GM21423 (cell line): ENCODE results near the gene DPM3.
A peak's percentile ranks its signal among the peaks of the same experiment; 100 is the strongest.
"Not testable (repeated sequence)": the region's sequence is repeated elsewhere in the genome, so short reads cannot be mapped to it uniquely, and the experiment has no call there.

Experiments used
- ATAC-seq: cut with Tn5 transposase; IDR thresholded peaks from one replicate; pipeline ENCODE4 v1.9.1; 2021; ENCODE audit warnings: mild to moderate bottlenecking, moderate library complexity; ENCODE audit not compliant: unreplicated experiment

The DPM3 gene, protein sequence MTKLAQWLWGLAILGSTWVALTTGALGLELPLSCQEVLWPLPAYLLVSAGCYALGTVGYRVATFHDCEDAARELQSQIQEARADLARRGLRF

DNA sequence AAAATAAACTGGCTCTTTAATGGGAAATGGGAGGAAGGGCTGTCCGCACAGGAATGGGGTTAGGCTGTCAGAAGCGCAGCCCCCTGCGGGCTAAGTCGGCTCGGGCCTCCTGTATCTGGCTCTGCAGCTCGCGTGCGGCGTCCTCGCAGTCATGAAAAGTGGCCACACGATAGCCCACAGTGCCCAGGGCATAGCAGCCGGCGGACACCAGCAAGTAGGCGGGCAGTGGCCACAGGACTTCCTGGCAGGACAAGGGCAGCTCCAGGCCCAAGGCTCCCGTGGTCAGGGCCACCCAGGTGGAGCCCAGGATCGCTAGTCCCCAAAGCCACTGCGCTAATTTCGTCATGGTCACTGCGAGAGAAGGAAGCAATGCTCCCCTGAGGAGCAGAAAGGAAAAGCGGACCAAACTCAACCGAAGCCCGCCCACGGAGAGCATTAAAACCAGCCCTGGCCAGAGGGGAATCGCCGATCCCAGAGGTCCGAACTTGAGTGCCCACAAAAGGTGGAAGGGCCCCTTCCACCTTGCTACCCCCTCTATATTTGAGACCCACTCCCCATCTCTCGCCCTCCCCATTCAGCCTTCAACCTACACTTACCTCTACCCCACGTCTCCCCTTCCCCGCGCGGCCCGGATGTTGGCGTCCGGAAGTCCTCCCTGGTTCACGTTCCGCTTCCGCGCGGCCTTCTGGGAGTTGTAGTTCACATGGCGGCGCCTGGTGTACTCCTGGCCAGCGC is at the start of gene DPM3:
DPM3 (minus strand) TSS at position 637 of the 735 bp plus-strand sequence; CDS start at position 346, 291 bp downstream.
- peak; percentile 58 for ATAC-seq

DNA sequence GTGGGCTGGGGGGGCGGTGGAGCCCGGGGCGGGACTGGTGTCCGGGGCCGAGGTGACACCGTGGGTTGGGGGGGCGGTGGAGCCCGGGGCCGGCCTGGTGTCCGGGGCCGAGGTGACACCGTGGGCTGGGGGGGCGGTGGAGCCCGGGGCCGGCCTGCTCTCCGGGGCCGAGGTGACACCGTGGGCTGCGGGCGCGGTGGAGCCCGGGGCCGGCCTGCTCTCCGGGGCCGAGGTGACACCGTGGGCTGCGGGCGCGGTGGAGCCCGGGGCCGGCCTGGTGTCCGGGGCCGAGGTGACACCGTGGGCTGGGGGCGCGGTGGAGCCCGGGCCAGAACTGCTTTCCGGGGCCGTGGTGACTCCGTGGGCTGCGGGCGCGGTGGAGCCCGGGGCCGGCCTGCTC is 49.6 kb upstream of the DPM3 start:
- not testable (repeated sequence) for ATAC-seq

DNA sequence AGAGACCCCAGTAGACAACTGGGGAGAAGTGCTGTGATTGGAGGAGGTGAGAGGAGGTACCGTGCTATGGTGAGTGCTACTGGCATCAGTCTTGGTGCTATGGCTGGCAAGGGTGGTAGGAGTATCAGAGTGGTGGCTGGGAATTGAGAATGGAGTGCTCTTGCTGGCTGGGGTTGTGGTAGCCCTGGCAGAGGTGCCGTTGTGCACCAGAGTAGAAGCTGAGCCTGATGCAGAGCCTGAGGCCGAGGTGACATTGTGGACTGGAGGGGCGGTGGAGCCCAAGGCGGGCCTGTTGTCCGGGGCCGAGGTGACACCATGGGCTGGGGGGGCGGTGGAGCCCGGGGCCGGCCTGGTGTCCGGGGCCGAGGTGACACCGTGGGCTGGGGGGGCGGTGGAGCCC is 47.9 kb upstream of the DPM3 start:
- ATAC-seq = no peak

DNA sequence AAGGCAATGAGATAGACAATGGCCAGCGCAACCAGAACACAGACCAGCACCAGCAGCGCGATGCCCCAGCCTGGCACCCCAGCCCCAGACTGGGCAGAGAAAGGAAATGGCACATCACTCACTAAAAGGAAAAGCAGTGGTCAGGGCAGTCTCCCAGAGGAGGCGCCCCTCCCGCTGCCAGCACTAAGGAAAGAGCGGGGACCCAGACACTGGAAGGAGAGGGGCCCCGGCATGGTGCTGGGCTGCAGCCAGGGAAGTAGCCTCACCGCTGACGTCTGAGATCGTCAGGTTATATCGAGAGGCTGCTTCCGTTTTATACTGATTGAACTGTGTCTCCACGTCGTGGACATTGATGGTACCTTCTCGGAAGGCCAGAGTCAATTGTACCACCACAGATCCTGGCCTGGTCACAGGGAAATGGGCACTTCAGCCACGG is 47.1 kb upstream of the DPM3 start:
- ATAC-seq = no peak

DNA sequence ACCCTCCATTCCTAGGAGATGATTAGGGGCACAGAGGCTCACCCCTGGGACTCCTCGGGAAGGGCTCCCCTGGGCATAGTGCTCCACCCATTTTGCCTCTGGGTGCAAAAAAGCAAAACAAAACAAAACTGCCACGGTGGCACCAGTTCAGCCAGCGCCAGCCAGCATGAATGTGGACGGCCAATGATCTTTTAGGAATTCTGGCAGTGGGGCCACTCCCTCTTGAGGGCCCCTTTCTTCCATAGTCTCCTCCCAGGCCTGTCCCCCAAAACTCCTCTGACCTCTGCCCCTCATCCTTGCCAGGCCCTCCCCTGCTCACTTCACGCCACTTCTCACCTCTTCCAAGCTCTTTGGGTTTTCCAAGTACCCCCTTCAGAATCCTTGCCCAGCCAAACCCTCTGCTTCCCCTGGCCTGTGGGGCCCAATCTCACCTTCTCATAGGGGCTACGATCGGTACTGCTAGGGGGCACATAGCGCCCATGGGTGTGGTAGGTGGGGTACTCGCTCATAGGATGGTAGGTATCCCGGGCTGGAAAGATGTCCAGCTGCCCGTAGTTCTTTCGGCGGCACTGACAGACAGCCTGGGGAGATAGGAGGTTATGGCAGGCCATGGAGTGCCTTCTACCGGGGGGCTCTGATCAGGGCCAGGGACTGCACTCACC is 46.6 kb upstream of the DPM3 start:
- ATAC-seq = no peak

DNA sequence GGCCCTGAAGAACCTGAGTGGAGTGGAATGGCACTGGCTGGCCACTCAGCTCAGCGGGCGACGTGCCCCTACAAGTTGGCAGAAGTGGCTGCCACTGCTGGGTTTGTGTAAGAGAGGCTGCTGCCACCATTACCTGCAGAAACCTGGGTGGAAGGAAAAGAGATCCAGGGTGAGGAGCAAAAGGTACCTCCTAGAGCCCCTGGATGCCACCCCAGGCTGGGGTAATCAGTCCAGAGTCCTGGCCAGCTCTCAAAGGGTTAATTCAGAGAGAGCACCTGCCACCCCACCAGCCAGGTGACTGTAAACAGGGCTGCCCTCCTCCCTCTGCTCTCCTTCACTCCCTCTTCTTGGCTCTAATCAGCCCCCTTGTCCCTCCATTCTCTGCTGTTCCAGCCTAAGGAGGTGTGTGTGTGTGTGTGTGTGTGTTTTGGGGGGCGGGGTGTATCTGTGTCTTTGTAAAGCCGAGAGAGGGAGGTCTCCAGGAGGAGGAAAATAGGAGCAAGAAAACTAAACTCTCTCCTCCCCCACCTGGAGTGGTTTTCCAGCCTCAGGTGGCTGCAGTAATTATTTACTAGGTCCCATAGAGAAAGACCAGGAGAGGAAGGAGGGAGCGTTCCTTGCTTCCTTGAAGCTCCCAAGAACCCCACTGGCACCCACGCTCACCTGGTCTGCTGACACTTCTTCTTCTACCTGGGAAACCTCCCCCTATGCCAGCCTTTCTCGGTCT is 45.9 kb upstream of the DPM3 start:
- no peak for ATAC-seq

DNA sequence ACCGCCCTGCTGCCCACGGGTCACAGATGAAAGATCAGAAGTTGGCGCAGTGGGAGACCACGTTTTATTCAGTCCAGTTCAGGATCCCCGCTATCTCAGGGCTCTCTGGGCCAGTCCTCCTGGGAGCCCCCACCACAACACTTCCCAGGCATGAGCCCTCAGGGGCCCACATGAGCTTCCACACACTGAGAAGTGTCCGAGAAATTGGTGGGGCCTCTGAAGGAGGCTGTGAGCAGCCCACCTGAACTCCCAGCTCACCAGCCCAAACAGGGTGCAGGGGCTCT is 45.4 kb upstream of the DPM3 start:
- peak; percentile 23 for ATAC-seq

DNA sequence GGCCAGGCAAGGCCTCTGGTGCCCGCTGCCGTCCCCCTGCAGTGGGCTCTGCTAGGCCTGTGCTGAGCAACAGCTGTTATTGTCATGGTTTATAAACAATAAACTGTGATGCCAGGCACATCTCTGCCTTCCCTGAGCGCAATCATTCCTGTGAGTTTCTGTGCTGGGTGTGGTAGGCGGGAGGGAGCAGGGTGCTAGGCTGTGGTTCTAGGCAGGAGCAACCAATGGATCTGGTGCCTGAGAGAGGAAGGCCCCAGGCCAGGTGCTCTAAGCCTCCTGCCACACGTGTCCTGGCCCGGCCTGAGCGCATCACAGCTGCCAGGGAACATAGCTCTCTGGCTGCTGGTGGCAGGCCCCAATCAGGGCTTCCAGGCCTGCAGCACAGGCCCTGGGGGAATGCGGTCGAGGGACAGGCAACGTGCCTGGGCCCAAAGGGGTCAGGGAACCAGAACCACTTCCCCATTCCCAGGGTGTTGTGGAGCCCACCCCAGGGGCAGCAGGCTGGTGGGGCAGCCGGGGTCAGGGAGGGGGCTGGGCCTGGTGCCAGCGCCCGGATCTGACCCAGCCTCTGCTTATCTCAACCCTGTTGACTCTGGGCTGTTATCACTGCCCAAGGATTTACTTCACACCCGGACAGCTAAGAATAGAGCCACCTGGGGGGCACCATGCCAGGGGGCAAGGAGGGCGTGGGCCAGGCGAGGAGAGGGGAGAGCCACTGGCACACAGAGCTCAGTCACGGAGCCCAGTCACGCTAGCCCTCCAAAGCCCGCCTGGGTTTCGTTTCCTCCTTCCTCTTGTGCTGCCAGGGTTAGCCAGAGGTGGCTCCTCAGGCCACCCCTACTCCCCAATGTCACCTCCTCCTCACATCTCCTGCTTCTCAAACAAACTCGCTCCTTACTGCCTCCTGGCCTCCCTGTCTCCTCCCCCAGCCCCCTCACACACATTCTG is 44.8 kb upstream of the DPM3 start:
- peak; percentile 76 for ATAC-seq

DNA sequence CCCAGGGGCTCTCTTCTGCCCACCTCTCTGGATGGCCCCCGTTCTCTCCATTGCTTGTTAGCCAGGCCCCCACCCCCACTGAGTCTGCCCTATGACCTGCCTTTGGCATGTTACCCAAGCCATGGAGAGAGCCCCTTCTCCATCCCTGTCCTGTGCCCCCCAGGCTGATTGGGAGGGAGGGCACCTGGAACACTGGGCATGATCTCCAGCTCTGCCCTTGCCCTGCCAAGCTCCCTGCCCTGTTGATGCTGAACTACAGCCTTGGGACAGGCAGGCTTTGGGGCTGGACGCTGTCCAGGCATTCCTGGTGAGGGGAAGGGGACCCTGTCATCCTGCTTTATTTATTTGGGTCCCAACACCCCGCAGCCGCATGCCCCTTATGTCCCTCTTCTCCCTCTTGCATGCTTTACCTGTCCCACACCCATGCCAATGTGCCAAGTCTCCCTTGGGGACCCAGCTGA is 44.0 kb upstream of the DPM3 start:
- no peak for ATAC-seq

DNA sequence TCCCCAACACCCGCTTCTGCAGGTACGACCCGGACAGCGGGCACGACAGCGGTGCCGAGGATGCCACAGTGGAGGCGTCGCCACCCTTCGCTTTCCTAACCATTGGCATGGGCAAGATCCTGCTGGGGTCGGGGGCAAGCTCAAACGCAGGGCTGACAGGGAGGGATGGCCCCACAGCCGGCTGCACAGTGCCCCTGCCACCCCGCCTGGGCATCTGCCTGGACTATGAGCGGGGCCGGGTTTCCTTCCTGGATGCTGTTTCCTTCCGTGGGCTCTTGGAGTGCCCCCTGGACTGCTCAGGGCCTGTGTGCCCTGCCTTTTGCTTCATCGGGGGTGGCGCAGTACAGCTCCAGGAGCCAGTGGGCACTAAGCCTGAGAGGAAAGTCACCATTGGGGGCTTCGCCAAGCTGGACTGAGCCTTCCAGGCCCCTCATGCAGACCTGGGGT is 43.5 kb upstream of the DPM3 start:
- no peak for ATAC-seq

DNA sequence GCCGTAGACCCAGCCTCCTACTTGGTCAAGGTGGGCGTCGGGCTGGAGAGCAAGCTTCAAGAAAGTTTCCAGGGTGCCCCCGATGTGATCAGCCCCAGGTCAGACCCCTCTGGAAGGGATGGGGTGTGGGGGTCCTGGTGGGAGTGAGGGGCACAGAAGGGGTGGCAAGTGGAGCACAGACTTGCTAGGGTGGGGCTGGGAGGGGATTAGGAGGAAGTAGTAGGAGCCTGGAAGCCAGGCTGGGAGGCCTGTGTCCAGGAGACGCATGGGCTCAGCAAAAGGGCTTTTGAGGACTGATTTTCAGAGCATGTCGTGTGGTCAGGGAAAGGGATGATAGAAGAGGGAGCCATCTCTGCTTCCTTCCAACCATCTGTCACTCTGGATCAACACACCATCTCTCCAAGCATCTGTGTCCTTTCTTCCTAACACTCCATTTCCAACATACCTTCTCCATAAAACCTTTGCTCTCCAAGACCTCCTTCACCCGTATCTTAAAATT is 41.8 kb upstream of the DPM3 start:
- ATAC-seq = no peak

DNA sequence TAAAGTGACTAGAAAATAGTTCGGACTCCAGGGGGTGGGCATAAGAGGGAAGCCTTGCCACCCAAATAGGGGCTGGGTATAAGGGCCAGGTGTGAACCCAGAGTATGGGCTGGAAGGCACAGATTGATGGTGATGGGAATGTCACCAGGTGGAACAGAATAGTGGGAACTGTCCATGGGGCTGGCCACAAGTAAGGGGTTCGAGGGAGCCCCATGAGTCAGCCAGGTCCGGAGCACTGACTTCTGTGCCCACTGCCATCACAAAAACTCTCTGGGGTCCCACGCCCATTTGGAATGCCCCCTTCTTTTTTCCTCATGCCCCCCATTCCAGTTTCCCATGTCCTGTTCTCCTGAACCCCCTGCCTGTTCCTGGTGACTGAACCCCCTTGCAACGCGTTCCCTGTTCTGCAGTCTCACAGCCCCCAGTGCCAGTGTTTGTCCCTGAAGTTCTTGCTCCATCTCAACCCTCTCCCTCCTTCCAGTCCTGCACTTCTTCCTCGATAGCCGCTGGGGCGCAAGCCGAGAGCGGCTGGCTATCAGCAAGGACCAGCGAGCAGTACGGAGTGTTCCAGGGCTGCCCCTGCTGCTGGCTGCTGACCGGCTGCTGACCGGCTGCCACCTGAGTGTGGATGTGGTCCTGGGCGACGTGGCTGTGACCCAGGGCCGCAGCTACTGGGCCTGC is 41.2 kb upstream of the DPM3 start:
- no peak for ATAC-seq

DNA sequence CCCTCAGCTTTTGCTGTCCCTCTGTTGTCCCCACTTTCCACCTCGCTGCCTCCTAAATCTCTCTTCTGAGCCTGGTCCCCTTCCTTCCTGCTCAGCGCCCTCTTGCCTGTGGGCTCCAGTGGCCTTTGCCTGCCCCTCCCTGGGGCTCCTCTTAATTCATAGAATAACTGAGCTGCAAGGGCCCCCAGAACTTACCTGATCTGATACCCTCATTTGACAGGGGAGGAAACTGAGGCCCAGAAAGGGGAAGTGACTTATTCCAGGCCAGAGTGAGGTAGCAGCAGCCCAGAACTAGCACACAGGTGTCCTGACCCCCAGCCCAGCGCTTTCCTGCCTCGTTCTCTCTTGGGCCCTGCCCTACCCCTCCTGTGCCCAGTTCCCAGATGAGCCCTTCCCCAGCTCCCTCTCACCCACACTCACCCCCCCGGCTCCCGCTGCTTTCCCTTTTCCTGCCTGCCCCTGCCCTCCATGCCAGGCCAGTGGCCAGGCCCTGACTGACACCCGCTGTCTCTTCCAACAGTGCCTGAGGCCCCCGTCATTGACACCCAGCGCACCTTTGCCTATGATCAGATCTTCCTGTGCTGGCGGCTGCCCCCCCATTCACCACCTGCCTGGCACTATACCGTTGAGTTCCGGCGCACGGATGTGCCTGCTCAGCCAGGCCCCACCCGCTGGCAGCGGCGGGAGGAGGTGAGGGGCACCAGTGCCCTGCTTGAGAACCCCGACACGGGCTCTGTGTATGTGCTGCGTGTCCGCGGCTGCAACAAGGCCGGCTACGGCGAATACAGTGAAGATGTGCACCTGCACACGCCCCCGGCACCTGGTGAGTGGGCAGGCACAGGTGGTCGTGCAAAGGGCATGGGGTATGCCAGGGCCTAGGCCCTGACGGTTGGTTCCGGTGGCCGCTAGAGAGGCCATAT is 39.0 kb upstream of the DPM3 start:
- no peak for ATAC-seq

DNA sequence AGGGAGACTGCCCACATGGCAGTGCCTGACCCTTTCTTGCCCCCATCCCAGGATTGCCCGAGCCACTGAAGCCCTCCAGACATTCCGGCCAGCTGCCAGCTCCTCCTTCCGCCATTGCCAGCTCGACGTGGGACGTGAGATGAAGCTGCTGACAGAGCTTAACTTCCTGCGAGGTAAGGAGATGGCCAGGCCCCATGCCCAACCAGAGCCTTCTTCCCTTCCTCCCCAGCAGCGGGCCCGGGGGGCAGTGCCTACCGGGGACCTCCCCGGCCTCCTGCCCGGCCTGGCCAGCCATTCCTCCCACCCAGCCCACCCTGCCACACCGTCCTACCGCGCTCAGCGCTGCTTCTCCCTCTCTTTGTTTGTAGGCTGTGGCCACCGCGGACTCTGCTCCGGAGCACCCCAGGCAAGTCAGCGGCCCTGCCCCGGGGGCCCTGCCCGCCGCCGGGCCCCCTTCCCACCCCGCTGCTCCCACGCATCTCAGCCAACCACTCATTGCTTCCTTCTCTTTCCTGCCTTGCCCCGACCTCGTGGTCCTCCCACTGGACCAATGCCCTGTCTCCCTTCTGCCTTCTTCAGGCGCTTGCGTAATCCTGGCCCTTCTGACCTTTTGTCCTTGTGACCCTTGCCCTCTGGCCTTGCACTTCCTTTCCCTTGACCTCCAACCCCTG is 38.2 kb upstream of the DPM3 start:
- no peak for ATAC-seq

DNA sequence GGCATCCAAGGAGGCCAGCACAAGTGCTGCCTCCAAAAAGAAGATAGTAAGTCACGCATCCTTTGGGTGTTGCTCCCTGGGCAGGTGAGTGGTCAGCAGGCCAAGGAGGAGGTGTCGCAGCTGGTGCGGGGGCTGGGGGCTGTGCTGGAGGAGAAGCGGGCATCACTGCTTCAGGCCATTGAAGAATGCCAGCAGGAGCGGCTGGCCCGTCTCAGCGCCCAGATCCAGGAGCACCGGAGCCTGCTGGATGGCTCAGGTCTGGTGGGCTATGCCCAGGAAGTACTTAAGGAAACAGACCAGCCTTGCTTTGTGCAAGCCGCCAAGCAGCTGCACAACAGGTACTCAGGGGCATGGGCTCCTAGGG is 37.6 kb upstream of the DPM3 start:
- no peak for ATAC-seq

DNA sequence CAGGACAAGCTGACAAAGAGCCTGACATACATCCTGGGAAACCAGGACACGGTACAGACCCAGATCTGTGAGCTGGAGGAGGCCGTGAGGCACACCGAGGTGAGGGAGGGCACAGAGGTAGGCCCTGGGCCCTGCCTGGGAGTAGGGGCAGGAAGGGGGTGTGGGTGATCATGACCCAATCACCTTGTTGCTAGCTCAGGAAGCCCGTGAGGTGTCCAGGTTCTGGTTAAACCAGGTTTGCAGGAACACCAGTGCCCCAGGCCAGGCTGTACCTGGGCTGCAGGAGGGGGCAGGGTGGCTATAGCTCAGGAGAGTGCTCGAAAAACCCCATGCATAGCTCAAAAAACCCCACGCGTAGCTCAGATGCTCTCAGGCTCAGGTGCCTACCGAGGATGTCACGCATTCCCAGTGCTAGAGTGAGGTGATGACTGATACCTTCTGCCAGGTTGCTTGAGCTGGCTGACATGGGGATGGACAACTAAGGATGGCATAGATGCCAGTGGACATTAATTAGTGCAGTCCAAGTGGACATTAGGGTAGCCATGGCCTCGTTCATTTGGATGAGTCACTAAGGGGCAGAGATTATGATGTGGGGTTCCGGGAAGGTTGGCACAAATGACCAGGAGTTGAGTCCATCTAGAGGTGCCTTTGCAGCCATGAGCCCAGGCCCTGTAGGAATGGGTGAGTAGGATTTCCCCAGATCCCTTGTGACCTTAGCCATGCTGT is 37.0 kb upstream of the DPM3 start:
- ATAC-seq = no peak

DNA sequence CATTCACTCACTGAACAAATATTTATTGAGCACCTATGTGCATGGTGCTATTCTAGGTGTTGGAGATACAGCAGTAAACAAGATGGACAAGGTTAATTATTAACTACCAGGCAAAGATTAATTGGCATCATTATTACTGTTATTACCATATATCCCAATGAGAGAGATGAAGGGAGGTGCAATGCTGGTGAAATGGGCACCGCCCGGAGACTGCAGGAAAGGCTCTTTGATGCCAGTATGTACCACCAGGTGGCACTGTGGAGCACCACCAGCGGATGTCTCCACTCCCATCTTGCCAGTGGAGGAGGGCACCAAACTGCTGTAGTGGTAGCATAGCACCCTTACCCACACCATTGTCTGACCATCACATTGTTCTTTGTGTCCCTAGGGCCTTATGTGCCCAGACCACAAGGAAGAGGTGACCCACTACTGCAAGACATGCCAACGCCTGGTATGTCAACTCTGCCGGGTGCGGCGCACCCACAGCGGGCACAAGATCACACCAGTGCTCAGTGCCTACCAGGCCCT is 36.3 kb upstream of the DPM3 start:
- no peak for ATAC-seq
